Hematopoietic multipotent progenitor cell treated with erythropoietin and hydrocortisone succinate and interleukin-3 and kit ligand, for 8 days (in vitro differentiated cells): ENCODE results near the gene TUBA3E.
"Not testable (repeated sequence)": the region's sequence is repeated elsewhere in the genome, so short reads cannot be mapped to it uniquely, and the experiment has no call there.

Source experiments
- DNase-seq: peaks from one replicate; pipeline ENCODE4 v3.0.0-alpha.2; 2015

Gene TUBA3E

DNA sequence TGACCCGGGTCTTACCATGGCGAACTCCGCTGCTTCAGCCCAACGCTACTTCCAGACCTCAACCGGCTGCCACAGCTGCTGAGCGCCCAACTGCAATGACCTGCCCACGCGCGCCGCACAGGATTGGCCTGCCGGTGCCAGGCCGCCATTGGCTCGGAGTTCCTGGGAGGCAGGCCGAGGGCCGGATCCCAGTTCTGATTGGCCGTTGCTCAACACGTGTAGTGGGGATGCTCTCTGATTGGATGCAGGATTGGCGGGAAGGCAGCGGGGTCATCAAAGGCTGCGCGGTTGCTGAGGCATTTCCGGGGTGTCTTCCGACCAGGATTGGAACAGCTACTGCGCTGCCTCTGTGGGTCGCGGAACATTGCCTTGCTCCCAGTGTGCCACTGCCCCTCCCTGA lies at the start of gene TUBA3E:
TSS of gene TUBA3E (minus strand) at position 97 of the 400 bp plus-strand sequence. CDS start at position 18, 79 bp downstream.
- DNase-seq, result no peak

DNA sequence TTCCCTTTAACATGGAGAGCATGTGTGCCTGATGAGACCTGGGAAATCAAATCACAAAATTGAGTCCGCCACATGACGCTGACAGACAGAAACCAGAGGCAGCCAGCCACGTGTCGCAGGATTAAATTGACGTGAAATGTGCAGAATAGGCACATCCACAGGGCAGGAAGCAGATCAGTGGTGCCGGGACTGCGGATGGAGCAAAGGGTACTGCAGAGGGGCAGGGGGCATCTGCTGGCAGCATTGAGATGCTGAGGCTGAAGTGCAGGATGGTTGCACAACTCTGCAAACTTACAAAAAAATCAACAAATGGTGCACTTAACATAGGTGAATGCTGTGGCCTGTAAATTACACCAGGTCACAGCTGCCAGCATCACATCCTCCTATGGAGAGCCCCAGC lies 48.2 kb upstream of the TUBA3E start:
- DNase-seq, result no peak

DNA sequence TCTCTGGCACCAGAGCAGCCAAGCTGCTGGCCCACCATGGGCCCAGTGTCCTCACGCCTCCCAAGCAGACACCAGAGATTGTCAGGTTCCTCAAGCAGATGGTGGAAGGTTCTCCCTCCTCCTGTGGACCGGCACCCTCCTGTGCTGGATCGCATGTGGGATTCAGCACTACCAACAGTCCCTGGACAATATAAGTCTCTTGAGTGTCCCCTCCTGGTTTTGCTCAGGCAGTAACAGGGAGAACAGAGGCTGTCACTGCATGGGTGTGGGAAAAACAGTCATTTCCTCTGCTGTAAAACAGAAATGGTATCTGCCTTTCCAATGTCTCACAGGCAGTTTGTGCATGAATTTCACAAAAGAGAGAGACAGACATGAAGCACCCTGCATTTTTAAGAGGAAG lies 47.7 kb upstream of the TUBA3E start:
- DNase-seq, result no peak

DNA sequence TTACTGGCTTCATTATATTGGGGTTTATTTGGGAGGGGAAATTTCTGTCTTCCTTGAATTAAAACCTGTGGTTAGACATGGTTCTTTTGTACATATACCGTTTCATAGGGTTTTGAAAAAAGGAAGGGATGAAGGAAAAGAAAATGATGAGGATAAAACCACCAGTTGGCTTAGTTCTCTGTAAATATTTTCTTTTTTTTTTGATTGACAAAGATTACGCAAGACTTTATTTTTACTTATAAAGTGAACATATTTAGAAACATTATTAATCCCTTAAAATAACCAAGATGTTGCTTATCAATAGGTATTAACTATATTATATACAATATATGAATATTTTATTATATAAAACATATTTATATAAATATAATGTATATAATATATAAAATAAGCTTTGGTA lies 45.1 kb upstream of the TUBA3E start:
- DNase-seq, result no peak

DNA sequence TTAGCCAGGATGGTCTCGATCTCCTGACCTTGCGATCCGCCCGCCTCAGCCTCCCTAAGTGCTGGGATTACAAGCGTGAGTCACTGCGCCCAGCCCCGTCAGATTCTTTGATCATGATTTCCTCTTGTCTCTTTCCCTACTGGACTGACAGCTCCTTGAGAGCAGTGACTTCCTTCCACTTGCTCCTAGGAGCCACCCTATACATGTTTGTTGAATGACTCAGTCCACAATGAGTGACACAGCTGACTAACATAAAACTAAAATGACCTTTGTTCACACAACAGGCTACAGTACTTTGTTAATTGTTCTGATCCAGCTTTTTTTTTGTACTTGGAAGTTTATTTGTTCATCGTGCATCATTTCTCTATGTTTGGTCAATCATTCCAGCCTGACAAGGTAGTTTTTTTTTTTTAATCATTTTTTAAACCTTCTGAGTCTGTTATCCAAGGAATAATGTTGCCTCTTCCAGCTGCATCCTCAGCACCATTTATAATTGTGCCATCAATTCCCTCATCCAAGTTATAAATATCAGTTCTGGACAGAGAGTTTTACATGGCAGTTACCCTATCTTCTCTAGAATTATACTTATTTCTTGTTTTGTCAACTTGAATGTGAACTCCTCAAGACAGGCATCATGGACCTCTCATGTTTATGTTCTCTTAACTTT lies 42.9 kb upstream of the TUBA3E start:
- no peak for DNase-seq

DNA sequence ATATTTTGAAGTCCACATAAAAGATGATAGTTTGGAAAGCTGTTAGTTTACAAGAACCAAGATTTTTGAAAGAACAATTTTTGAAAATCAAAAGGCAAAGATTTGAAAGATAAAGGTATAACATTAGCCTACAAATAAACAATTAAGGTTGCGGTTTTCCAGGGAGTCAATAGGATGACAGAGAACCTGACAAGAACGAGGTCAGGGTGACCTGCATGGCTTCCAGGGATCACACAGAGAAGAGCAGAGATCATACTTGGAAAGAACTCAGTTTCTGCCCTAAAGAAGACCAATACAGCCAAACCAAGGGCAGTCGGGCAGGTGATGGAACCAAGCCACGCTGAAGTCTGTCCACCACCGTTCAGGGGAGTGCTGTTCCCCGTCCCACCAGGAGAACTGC lies 41.3 kb upstream of the TUBA3E start:
- DNase-seq, result not testable (repeated sequence)

DNA sequence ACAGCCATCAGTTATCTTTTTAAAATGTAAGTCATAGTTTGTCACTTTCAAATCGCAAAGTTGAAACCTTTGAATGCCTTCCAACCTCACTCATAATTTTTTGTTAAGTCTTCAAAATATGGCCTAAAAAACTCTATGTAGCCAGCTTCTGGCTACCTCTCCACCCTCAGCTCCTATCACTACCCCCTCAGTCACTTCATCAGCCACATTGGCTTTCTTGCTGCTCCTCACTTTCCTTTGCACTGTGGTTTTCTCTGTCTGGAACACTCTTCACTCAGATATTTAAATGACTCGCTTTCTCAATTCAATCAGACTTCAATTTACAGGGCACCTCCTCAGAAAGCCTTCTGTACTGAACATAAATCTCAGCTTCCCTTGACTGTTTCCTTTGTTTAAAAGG lies 34.8 kb upstream of the TUBA3E start:
- not testable (repeated sequence) for DNase-seq

DNA sequence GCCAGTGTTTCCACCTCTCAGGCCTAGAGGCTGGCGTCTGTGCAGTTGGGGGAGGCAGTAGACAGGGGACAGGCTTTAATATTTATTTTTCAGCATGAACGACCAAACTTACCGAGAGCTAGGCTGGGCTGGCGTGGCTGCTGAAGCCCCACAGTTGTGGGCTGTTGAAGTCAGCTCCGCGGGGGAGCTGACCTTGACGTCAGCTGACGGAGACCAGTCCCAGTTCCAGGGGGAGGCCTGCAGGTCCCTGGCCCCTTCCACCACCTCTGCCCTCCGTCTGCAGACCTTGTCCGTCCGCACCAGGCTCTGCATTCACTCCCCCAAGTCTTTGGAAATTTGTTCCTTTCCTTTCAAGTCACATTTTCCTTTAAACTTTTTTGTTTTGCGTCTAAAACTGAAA lies 33.4 kb upstream of the TUBA3E start:
- no peak for DNase-seq

DNA sequence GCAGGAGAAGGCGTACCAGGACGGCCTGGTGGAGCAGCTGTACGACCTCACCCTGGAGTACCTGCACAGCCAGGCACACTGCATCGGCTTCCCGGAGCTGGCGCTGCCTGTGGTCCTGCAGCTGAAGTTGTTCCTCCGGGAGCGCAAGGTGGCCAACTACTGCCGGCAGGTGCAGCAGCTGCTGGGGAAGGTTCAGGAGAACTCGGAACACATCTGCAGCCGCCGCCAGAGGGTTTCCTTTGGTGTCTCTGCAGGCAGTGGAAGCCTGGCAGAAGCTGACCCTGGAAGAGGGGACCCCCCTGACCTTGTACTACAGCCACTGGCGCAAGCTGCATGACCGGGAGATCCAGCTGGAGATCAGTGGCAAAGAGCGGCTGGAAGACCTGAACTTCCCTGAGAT lies 32.7 kb upstream of the TUBA3E start:
- DNase-seq, result not testable (repeated sequence)

DNA sequence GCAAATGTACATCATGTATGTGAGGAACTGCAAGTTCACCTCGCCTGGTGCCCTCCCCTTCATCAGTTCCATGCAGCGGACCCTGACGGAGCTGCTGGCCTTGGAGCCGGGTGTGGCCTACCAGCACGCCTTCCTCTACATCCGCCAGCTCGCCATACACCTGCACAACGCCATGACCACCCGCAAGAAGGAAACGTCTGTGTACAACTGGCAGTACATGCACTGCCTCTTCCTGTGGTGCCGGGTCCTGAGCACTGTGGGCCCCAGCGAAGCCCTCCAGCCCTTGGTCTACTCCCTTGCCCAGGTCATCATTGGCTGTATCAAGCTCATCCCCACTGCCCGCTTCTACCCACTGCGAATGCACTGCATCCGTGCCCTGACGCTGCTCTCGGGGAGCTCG lies 32.1 kb upstream of the TUBA3E start:
- DNase-seq, result not testable (repeated sequence)

DNA sequence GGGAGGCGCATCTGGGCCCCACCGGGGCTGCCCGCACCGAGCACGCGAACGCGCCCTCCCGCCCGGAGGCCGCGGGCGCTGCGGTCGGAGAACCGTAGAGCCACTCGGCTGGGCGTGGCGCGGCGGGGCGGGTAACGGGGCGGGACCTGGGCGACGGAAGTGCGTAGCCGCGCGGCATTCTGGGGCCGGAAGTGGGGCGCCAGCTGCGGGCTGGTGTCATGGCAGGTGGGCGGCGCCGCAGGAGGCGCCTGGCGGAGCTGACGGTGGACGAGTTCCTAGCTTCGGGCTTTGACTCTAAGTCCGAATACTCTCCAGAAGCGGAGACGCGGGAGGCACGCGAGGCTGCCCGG lies 30.9 kb upstream of the TUBA3E start:
- peak; percentile 6 for DNase-seq

DNA sequence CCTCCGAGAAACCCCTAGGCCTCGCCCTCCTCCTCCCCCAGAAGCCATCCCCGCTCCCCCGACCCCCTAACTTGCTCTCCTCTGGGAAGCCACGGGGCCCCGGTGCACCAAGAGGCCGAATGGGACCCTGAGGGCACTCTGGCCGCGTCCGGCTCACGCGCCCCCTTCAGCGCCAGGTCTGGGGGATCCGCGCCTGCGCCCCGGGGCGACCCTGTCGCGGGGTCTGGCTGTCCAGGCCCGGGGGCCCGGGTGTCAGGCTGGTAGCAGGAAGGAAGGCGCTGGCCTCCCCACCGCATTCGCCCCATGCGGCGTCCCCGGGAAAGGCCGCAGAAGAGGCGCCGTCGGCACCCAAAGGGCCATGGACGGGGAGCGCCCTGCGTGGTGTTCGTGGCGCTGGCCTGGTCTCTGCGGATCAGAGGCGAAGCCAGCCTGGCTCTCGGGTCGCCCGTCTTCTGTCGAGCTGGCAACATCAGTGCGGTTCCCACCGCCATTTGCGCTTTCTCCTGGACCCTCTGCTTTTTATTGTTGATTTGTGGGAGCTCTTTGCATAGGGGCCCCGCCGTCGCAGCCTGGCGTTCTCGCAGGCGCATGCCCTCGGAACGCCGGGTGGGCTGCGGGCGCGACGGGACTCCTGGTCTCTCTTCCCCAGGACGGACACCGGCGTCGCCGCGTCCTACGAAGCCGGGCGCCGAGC lies 30.4 kb upstream of the TUBA3E start:
- DNase-seq, result not testable (repeated sequence)

DNA sequence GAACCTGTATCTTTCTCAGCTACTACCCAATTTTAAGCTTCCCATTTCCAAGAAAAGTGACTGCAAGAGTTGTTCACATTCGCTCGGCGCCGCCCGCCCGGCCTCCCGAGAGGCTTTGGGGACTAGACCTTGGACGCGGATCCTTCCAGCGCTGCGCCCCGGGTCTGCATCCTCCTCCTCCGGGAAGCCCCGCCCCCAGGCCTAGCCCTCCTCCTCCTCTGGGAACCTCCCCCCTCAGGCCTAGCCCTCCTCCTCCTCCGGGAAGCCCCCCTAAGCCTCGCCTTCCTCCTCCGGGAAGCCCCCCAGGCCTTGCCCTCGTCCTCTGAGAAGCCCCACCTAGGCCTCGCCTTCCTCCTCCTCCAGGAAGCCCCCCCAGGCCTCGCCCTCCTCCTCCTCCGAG lies 29.8 kb upstream of the TUBA3E start:
- not testable (repeated sequence) for DNase-seq

DNA sequence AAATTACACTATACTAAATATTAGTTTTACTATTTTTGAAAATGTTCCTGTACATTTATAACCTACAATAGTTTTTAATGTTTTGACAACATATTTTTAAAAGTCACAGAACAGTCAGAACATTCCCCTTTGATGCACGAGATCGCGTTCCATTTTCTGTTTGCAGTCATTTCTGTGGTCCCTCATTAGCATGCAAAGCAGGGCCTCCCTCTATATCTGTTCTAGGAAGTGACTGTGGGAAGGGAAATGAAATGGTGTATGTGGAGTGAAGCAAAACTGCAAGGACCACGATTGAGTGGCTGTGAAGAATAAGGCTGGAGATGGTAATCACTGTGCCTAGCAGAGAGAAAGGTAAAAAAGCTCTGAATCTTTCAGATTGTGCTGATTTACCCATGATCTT lies 24.3 kb upstream of the TUBA3E start:
- not testable (repeated sequence) for DNase-seq

DNA sequence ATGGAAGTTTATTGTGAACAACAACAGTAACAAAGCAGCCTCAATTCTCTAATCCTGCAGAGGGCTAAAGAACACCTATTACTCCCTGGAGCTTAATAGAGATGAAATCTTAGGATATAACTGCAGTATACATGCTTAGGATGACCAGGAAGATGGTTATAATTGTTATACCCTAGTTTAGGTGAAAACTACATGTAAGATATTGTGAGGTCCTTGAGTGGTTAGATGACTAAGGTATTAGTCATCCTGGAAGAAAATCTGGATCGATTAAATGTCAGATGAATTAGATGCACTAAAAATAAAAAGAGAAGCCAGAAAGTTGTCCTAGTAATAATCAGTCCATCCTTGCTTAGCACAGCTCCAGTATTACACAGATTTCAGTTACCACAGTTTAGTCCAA lies 22.3 kb upstream of the TUBA3E start:
- not testable (repeated sequence) for DNase-seq

DNA sequence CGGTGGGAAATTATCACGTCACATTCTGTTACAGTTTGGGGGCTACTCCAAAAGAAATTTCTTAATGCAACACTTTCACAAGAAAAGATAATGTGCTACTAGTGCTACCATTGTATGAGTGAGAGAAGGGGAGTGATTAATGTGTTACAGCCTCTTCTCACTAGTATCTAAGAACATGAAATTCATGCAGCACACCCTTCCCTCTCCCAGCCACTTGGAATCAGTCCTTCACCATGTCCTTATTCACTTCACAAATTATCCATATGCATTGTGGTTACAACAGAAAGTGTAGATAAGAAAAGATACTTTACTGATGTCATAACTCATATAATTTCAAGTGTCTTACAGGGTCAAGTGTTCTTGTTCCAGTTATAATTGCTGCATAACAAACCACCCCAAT lies 20.9 kb upstream of the TUBA3E start:
- DNase-seq, result not testable (repeated sequence)

DNA sequence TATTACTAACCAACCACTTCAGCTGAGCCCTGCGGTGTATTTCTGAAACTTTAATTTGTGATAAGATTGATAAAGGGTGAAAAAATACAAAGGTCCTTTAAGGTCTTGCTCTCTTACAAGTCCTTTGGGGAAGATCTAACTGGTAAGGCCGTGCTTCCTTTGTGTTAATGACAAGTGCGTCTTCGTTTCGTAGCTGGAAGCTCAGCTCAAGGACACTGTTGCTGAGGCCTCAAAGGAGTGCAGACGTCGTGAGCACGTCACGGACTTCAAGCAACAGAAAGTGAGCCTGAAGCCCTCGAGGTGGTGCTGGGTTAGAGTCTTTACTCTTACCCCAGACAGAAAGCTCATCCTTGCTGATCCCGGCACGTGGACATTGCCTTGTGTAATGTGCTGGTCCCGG lies 8.8 kb upstream of the TUBA3E start:
- not testable (repeated sequence) for DNase-seq

DNA sequence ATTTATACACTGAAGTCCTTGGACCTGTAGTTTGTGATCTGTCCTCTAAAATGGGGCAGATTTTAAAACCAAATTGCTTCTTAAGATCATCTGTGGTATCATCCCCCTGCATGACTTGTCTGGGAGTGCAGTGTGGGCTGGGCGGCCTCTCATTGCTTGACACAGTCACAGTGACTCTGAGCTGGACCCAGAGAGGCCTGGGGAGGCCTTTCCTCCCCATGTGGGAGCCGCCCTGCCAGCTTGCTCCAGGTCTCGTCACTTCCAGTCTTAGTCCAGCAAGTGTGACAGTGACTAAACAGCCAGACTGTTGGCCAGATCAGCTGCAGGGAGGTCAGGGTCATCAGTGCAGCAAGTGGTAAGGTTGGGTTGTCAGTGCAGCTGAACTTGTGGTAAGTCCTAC lies 4.9 kb upstream of the TUBA3E start:
- not testable (repeated sequence) for DNase-seq

DNA sequence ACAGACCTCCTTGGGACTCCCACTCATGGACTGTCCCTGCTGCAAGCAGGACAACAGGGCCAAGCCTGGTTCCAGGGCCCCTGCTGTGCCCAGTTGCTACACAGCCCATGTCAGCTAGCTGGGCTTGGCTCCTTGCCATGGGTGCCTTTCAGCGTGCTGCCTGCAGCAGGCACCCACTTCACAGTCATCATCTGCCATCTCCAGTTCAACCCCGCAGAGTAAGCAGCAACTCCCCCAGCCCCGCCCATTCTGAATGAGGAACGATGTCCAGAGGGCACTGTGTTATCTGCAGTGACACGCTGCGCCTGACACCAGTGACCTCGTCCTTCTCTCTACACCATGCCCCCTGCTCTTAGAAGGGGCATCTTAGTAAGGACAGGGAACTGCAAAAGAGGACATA lies 4.3 kb upstream of the TUBA3E start:
- DNase-seq, result peak; percentile 80

DNA sequence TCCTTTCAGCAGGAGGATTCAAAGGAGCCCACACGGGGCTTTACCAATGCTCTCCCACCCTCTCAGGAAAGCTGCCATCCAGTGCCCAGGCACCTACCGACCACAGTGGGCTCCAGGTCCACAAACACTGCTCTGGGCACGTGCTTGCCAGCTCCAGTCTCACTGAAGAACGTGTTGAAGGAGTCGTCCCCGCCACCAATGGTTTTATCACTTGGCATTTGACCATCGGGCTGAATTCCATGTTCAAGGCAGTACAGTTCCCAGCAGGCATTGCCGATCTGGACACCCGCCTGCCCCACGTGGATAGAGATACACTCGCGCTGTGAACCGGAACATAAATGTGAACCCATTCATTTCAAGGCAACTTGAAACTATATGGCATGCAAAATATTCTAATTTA lies 2.2 kb downstream of the TUBA3E start:
- DNase-seq, result not testable (repeated sequence)

DNA sequence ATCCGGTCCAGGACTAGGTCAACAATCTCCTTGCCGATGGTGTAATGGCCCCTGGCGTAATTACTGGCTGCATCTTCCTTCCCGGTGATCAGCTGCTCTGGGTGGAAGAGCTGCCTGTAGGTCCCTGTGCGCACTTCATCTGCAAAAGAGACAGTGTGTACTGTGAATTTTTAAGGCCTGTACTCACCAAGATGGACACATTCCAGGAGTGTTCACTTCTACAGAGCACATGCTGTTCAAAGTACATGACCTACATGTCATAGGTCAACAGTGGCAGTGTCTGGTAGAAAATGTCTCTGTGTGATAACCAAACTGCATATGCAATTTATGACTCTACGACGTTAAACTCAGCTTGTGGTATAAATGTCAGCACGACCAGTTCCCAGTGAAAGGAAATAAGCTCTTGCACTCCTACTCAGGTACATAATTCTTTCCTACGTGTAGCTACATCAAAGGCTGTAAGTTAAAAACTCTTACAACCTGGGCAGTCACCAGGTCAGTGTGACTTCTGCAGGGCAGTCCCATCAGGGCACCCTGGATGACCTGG lies 3.1 kb downstream of the TUBA3E start:
- not testable (repeated sequence) for DNase-seq

DNA sequence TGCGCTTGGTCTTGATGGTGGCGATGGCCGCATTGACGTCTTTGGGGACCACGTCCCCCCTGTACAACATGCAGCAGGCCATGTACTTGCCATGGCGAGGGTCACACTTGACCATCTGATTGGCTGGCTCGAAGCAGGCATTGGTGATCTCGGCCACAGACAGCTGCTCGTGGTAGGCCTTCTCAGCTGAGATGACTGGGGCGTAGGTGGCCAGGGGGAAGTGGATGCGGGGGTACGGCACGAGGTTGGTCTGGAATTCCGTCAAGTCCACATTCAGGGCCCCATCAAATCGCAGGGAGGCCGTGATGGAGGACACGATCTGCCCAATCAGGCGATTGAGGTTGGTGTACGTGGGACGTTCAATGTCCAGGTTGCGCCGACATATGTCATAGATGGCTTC lies 4.4 kb downstream of the TUBA3E start:
- not testable (repeated sequence) for DNase-seq

DNA sequence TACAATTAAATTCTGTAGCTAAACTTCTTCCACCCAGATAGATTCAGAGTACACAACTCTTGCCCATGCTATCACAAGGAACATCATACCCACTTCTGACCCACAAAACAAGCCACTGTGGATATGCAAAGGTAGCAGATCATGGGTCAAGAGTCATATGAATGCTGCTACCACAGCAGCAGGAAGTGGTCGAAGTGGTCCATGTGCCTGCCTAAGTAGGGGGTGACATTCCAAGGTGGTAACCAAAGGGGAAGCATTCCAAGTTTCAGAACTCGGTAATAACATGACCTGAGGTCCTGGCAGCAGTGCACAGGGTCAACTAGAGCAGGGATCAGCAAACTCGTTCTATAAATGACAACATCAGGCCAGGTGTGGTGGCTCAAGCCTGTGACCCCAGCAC lies 5.8 kb downstream of the TUBA3E start:
- not testable (repeated sequence) for DNase-seq

DNA sequence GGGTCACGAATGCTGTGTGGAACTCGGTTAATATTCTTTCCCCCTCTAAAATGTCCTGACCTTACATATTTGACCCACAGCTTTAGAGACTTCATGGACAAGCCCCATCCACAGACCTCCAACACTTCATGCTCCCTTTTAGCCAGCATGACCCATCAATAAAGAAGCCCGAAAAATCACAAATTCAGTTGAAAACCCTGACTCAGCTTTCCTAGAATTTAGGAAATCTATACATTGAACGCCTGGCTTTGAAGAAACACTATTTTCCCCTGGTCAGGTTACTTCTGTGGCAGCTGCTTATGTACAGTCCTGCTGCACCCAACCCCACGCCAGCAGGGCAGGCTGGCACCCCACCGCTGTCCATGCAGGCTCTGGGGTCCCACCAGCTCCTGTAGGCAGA lies 6.9 kb downstream of the TUBA3E start:
- not testable (repeated sequence) for DNase-seq
